Neural cell (in vitro differentiated cells): ENCODE measurements around the gene ADCY2. TPM values are rescaled to one million over a fixed set of nuclear protein-coding genes. Genes with fewer than 3 reads are reported as not detected.

Source experiments
- H2AFZ ChIP-seq: fragments of 200-600, 300-800 bp; sonication (generic), shearing (Covaris generic); 2 replicates; pipeline ENCODE4 v1.6.0; 2014; ENCODE audit warnings: low read depth, mild to moderate bottlenecking, antibody characterized with exemption, low read length, moderate library complexity
- H3F3A ChIP-seq: fragments of 200-600 bp; shearing (Covaris generic); 2 replicates; pipeline ENCODE4 v1.6.1; 2016; ENCODE audit warnings: mild to moderate bottlenecking, moderate library complexity, mixed read lengths, antibody characterized with exemption, low read length; ENCODE audit not compliant: insufficient read depth, poor library complexity, severe bottlenecking
- H3K27ac ChIP-seq: fragments of 200-600, 300-800 bp; sonication (generic), shearing (Covaris generic); 2 replicates; pipeline ENCODE4 v1.5.1; 2014; ENCODE audit warnings: mild to moderate bottlenecking, low read length, moderate library complexity
- H3K27me3 ChIP-seq: fragments of 300-800, 200-600 bp; sonication (generic), shearing (Covaris generic); 2 replicates; pipeline ENCODE4 v1.6.0; 2014; ENCODE audit warnings: mild to moderate bottlenecking, low read depth, low read length, moderate library complexity; ENCODE audit not compliant: insufficient read depth
- H3K36me3 ChIP-seq: fragments of 300-800, 200-600 bp; sonication (generic), shearing (Covaris generic); 2 replicates; pipeline ENCODE4 v1.5.1; 2014; ENCODE audit warnings: mild to moderate bottlenecking, antibody characterized with exemption, low read length, moderate library complexity; ENCODE audit not compliant: insufficient read depth
- H3K4me2 ChIP-seq: fragments of 300-800, 200-600 bp; sonication (generic), shearing (Covaris generic); 2 replicates; pipeline ENCODE4 v1.6.0; 2014; ENCODE audit warnings: mild to moderate bottlenecking, low read length
- H3K4me3 ChIP-seq: fragments of 300-800, 200-600 bp; sonication (generic), shearing (Covaris generic); 2 replicates; pipeline ENCODE4 v1.5.1; 2014; ENCODE audit warnings: mild to moderate bottlenecking, low read length, moderate library complexity
- H3K79me2 ChIP-seq: fragments of 200-600 bp; shearing (Covaris generic); replicated peaks from 2 replicates; pipeline ENCODE4 v1.6.0; 2014; ENCODE audit warnings: mild to moderate bottlenecking, low read length, moderate library complexity; ENCODE audit not compliant: insufficient read depth
- H3K9ac ChIP-seq: fragments of 300-800, 200-600 bp; sonication (generic), shearing (Covaris generic); 2 replicates; pipeline ENCODE4 v1.6.1; 2016; ENCODE audit warnings: mild to moderate bottlenecking, low read length, mixed read lengths
- H3K9me2 ChIP-seq: fragments of 200-600 bp; shearing (Covaris generic); 2 replicates; pipeline ENCODE4 v1.6.1; 2016; ENCODE audit warnings: mild to moderate bottlenecking, low read length, mixed read lengths; ENCODE audit not compliant: insufficient read depth
- H3K9me3 ChIP-seq: fragments of 200-600, 300-800 bp; sonication (generic), shearing (Covaris generic); 2 replicates; pipeline ENCODE4 v1.6.1; 2016; ENCODE audit warnings: mild to moderate bottlenecking, mixed run types, low read length, moderate library complexity, mixed read lengths
- H4K20me1 ChIP-seq: fragments of 200-600 bp; shearing (Covaris generic); 2 replicates; pipeline ENCODE4 v1.6.1; 2016; ENCODE audit warnings: mild to moderate bottlenecking, mixed run types; ENCODE audit not compliant: insufficient read depth
- CTCF ChIP-seq: fragments of 450-650 bp; IDR thresholded peaks from 2 replicates; pipeline ENCODE4 v1.5.1; 2014; ENCODE audit warnings: antibody characterized with exemption, mild to moderate bottlenecking, moderate library complexity; ENCODE audit not compliant: poor library complexity, severe bottlenecking
- EP300 ChIP-seq: fragments of 450-650 bp; conservative IDR thresholded peaks from 2 replicates; pipeline ENCODE4 v1.6.1; 2014; ENCODE audit warnings: antibody characterized with exemption, mild to moderate bottlenecking, moderate library complexity; ENCODE audit not compliant: poor library complexity, severe bottlenecking
- EZH2 ChIP-seq: fragments of 200-600, 300-800 bp; shearing (Covaris generic), sonication (generic); IDR thresholded peaks from 2 replicates; pipeline ENCODE4 v1.6.1; 2014; ENCODE audit warnings: antibody characterized with exemption, low read length, borderline replicate concordance, mild to moderate bottlenecking; ENCODE audit not compliant: insufficient read depth, poor library complexity, severe bottlenecking
- MXI1 ChIP-seq: fragments of 450-650 bp; conservative IDR thresholded peaks from 2 replicates; pipeline ENCODE4 v1.6.1; 2014; ENCODE audit warnings: antibody characterized with exemption, mild to moderate bottlenecking; ENCODE audit not compliant: poor library complexity, severe bottlenecking
- POLR2AphosphoS5 ChIP-seq: IDR thresholded peaks from 2 replicates; pipeline ENCODE4 v1.6.1; 2012
- RAD21 ChIP-seq: fragments of 450-650 bp; conservative IDR thresholded peaks from 2 replicates; pipeline ENCODE4 v1.6.1; 2014; ENCODE audit warnings: antibody characterized with exemption, mild to moderate bottlenecking, moderate library complexity
- REST ChIP-seq: IDR thresholded peaks from 2 replicates; pipeline ENCODE4 v1.6.1; 2012; ENCODE audit warnings: borderline replicate concordance
- SMC3 ChIP-seq: fragments of 450-650 bp; conservative IDR thresholded peaks from 2 replicates; pipeline ENCODE4 v1.6.1; 2014; ENCODE audit warnings: antibody characterized with exemption, mild to moderate bottlenecking, moderate library complexity; ENCODE audit not compliant: poor library complexity
- TAF1 ChIP-seq: IDR thresholded peaks from 2 replicates; pipeline ENCODE4 v1.6.1; 2012; ENCODE audit warnings: low read depth
- polyA plus RNA-seq: library from polyadenylated mRNA; depleted of rRNA; stranded (reverse); fragments of >200 nt; gene quantifications from 2 replicates; pipeline ENCODE4 v1.2.3, GENCODE V29; 2014

The ADCY2 gene
- polyA plus RNA-seq, 1 donor from 2014 or later = 1.9 TPM

- Histone ChIP-seq H3K9me3 (no peaks in the 10 kb centered on the region), H3K4me2 (no peak overlapping the region), H3K9me2 (no peaks in the 10 kb centered on the region), H3K79me2 (no peaks in the 10 kb centered on the region), H3K4me3 (no peak overlapping the region), H4K20me1 (no peaks in the 10 kb centered on the region), H3K9ac (no peak overlapping the region), H3K27ac (no peak overlapping the region), H3K27me3 (no peaks in the 10 kb centered on the region), H3F3A (no peaks in the 10 kb centered on the region), H2AFZ (no peak overlapping the region), H3K36me3 (no peaks in the 10 kb centered on the region)
- no peak for TF ChIP-seq POLR2AphosphoS5
- TF ChIP-seq SMC3 = no peak
- no peak for TF ChIP-seq MXI1
- no peak for TF ChIP-seq CTCF
- no peak for TF ChIP-seq TAF1
- TF ChIP-seq EZH2 = no peak
- no peak for TF ChIP-seq EP300
- TF ChIP-seq RAD21 = no peak
- no peak for TF ChIP-seq REST
Observed at GRCh38 chr5:7426284-7426683, 30.3 kb downstream of the ADCY2 start.

GRCh38 chr5:7434914-7435313 is 39.0 kb downstream of the ADCY2 start:
- no peaks in the 10 kb centered on the region for H3K36me3 ChIP-seq
- H3K79me2 ChIP-seq = no peaks in the 10 kb centered on the region
- no peak overlapping the region for H3K9ac ChIP-seq
- H4K20me1 ChIP-seq = no peaks in the 10 kb centered on the region
- no peak overlapping the region for H2AFZ ChIP-seq
- no peaks in the 10 kb centered on the region for H3F3A ChIP-seq
- H3K4me2 ChIP-seq = no peak overlapping the region
- H3K9me2 ChIP-seq = no peaks in the 10 kb centered on the region
- TF ChIP-seq REST (no peak), POLR2AphosphoS5 (no peak), EP300 (no peak), CTCF (no peak), EZH2 (no peak), RAD21 (no peak), TAF1 (no peak), SMC3 (no peak), MXI1 (no peak)
- H3K4me3 ChIP-seq = no peak overlapping the region
- H3K27me3 ChIP-seq = no peaks in the 10 kb centered on the region
- no peaks in the 10 kb centered on the region for H3K9me3 ChIP-seq
- H3K27ac ChIP-seq = no peak overlapping the region
